Lower lobe of right lung (tissue), 2 donors: ENCODE results near the gene SELENOS. TPM values are rescaled to one million over a fixed set of nuclear protein-coding genes. Genes with fewer than 3 reads are reported as not detected.

Experiments
- ATAC-seq, 2 donors: fragments of 200-7000 bp; cut with Tn5 transposase; one replicate each; pipeline ENCODE4 v1.9.1; 2020 to 2022; ENCODE audit warnings: mild to moderate bottlenecking in 2 of 2, moderate library complexity in 2 of 2
- DNase-seq: peaks from one replicate; pipeline ENCODE4 v3.0.0-alpha.2; 2020
- H3K27ac ChIP-seq: fragments of 200-600 bp; one replicate; pipeline ENCODE4 v1.8.0; 2022
- H3K27me3 ChIP-seq: fragments of 200-600 bp; one replicate; pipeline ENCODE4 v1.8.0; 2022; ENCODE audit warnings: low read depth
- H3K36me3 ChIP-seq: fragments of 200-600 bp; one replicate; pipeline ENCODE4 v1.8.0; 2022; ENCODE audit warnings: mild to moderate bottlenecking
- H3K4me1 ChIP-seq: fragments of 200-600 bp; one replicate; pipeline ENCODE4 v1.8.0; 2022
- H3K4me3 ChIP-seq: fragments of 200-600 bp; one replicate; pipeline ENCODE4 v1.8.0; 2022; ENCODE audit warnings: mild to moderate bottlenecking
- H3K9me3 ChIP-seq: fragments of 200-600 bp; one replicate; pipeline ENCODE4 v1.8.0; 2022
- intact Hi-C: fragments of 100-400 bp; cut with DNase I; formaldehyde crosslinking; loops from one replicate; pipeline ENCODE4 v1.11.0; 2022
- total RNA-seq: library from RNA; stranded (reverse); fragmentation: NEBNext Ultra II Directional; extraction: Animal tissue kit (Norgen Biotek cat#: 25700); gene quantifications from one replicate; pipeline ENCODE4 v1.2.1, GENCODE V29; 2021
- TF ChIP-seq, protein P1 (sequence below): fragments of 200-600 bp; IDR thresholded peaks from one replicate; pipeline ENCODE4 v1.8.0; 2022; ENCODE audit warnings: antibody characterized with exemption, mild to moderate bottlenecking
- donor health status: DM: no; HTN: yes; CAD: no; lungs with severe emphysema.

Gene SELENOS
- total RNA-seq, 1 donor from 2014 or later, result 64.5 TPM

DNA sequence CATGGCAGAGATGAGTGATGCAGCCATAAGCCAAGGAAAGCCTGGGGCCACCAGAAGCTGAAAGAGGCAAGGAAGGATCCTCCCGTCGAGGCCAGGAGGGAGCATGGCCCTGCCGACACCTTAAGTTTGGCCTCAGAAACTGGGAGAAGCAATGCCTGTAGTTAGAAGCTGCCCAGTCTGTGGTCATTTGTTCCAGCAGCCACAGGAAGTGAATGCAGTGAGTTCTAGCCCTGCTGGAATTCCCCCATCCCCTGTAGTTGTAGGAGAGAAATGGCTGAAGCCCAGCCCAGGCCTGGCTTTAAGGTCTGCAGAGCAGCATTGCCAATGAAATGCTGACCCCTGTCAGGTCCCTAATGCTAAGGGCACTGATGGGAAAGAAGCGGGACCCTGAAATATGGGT lies 13.3 kb downstream of the SELENOS start:
- TF ChIP-seq, protein P1, sequence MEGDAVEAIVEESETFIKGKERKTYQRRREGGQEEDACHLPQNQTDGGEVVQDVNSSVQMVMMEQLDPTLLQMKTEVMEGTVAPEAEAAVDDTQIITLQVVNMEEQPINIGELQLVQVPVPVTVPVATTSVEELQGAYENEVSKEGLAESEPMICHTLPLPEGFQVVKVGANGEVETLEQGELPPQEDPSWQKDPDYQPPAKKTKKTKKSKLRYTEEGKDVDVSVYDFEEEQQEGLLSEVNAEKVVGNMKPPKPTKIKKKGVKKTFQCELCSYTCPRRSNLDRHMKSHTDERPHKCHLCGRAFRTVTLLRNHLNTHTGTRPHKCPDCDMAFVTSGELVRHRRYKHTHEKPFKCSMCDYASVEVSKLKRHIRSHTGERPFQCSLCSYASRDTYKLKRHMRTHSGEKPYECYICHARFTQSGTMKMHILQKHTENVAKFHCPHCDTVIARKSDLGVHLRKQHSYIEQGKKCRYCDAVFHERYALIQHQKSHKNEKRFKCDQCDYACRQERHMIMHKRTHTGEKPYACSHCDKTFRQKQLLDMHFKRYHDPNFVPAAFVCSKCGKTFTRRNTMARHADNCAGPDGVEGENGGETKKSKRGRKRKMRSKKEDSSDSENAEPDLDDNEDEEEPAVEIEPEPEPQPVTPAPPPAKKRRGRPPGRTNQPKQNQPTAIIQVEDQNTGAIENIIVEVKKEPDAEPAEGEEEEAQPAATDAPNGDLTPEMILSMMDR, result no peak
- no peaks in the 10 kb centered on the region for H3K9me3 ChIP-seq
- no peak overlapping the region for H3K27ac ChIP-seq
- intact Hi-C loops, result no loop called here
- ATAC-seq (no peak), DNase-seq (no peak)
- H3K4me3 ChIP-seq, result no peak overlapping the region
- H3K4me1 ChIP-seq, result peaks cover 3% of the 10 kb centered on the region
- no peaks in the 10 kb centered on the region for H3K27me3 ChIP-seq
- H3K36me3 ChIP-seq, result no peaks in the 10 kb centered on the region

DNA sequence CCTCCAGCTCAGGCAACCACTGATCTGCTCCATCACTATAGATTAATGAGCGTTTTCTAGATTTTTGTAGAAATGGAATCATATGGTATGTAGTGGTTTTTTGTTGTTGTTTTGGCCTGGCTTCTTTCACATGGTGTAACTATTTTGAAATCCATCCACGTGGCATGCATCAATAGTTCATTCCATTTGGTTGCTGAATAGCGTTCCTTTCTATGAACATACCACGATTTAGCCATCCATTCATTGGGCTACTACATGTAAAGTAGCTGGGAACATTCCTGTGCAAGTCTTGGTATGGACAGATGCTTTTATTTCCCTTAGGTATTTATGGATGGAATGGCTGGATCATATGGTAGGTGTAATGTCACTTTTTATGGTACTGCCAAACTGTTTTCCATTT lies 14.7 kb downstream of the SELENOS start:
- H3K36me3 ChIP-seq, result no peaks in the 10 kb centered on the region
- H3K9me3 ChIP-seq, result no peaks in the 10 kb centered on the region
- H3K4me1 ChIP-seq, result peaks cover 11% of the 10 kb centered on the region
- no peak for DNase-seq
- H3K4me3 ChIP-seq, result no peak overlapping the region
- H3K27ac ChIP-seq, result no peak overlapping the region
- no peaks in the 10 kb centered on the region for H3K27me3 ChIP-seq
- intact Hi-C loops, result no loop called here
- TF ChIP-seq, protein P1, result no peak
- no peak for ATAC-seq

DNA sequence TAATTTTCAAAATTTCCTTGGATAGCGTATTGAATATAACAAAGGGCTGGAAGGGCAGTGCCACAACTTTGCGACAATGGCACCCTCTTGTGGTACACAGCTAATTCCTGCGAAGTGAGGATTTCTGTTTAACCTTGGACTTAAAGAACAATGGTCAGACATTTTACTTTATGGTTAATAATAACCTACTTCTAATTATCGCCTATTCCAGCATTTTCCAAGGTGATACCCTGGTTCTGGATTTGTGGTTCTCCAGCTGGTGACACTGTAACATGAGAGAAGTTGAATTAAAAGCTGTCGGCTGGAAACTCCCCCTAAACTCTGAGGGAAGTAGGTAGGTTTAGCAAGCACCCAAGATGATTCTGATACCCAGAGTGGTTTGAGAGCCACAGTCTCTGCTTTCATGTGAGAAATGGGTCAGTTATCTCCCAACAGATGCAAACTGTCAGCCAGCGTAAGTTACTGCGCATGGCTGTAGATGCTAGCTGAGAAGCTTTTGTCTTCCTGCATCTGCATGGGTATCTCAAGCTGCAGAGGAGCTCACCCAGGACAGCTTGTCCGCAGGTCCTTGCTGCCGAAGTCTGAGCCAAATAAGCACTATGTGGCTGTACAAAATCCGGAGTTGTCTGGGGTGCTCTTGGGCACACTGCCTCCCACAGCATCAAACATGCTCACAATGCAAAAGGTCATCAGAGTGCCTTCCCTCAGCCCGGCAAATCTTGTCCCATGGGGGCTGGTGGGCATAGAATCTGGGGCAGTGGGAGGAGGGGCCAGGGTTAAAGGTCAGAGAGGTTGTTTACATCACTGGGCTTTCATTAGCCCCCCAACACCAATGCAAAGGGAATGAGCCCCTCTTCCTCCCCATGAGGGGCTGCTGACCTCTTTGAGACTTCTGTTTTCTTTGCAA lies 18.8 kb downstream of the SELENOS start:
- TF ChIP-seq, protein P1, result peak; percentile 89

DNA sequence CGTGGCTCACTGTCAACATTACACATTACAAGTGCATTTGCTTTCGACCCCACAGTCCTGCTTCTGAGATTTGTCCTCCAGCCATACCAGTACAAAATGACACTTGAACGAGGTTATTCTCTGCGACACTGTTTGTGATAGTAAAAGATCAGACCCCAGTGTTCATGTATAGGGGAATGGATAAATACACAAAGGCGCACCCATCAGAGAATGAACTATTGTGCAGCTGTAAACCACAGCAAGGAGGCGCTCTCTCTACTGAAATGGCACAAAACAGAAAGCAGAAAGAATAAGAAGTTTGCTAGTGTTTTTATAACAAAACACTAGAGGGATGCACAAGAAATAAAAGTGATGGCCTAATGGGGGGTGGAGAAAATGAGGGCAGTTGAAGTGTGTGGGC lies 20.5 kb downstream of the SELENOS start:
- no peak for DNase-seq
- TF ChIP-seq, protein P1, result no peak
- Histone ChIP-seq H3K4me1 (peaks cover 17% of the 10 kb centered on the region), H3K27ac (no peak overlapping the region), H3K9me3 (no peaks in the 10 kb centered on the region), H3K4me3 (no peak overlapping the region), H3K36me3 (no peaks in the 10 kb centered on the region), H3K27me3 (no peaks in the 10 kb centered on the region)
- no peak for ATAC-seq
- intact Hi-C loops, result loop anchor here (5.0 to 10.0 kb wide), 2 partner anchors 172 to 239 kb away; no protein-coding TSS in a partner anchor

More for the DNA sequence above, 18.8 kb downstream of the SELENOS start:
- DNase-seq (no peak), ATAC-seq (peak; percentile 81 to 84)
- H3K4me1 ChIP-seq, result peaks cover 8% of the 10 kb centered on the region
- H3K4me3 ChIP-seq, result no peak overlapping the region
- no peaks in the 10 kb centered on the region for H3K27me3 ChIP-seq
- H3K36me3 ChIP-seq, result no peaks in the 10 kb centered on the region
- intact Hi-C loops, result loop anchor here (5.0 to 10.0 kb wide), 2 partner anchors 174 to 241 kb away; no protein-coding TSS in a partner anchor
- no peaks in the 10 kb centered on the region for H3K9me3 ChIP-seq
- H3K27ac ChIP-seq, result no peak overlapping the region

DNA sequence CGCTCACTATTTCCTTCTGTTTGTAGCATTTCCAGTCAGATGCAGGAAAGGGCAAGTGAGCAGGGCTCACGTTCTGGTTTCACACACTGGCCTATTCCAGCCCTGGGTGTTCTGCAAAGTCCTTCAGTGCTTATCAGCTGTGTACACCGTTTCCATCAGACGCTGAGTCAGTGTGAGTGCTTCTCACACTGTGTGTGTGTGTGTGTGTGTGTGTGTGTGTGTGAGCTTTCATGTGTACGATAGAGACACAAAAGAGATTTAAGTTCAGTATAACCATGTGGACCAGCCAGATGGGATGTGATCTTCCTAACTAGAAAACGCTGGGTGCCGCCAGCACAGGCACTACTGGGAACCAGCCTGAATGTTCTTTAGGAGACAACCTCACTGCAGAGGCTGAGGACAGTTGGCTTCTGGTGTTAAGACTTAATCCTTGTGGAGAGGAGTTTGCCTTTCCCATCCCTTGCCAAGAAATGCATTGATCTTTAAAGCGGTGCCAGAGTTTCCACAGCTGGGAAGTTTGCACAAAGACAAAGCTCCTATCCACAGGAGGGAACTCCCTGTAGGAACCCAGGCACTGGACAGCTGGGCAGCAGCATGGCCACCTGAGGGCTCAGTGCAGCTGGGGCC lies 21.6 kb downstream of the SELENOS start:
- Histone ChIP-seq H3K4me1 (peaks cover 18% of the 10 kb centered on the region), H3K27me3 (no peaks in the 10 kb centered on the region), H3K4me3 (no peak overlapping the region), H3K36me3 (no peaks in the 10 kb centered on the region), H3K9me3 (no peaks in the 10 kb centered on the region), H3K27ac (no peak overlapping the region)
- TF ChIP-seq, protein P1, result no peak
- DNase-seq (no peak), ATAC-seq (peak in 1 of 2 donors; percentile 16)
- intact Hi-C loops, result loop anchor here (5.0 to 10.0 kb wide), 2 partner anchors 171 to 238 kb away; no protein-coding TSS in a partner anchor
